HG02642 (cell line): ENCODE data around the gene PARS2.
"Not testable (repeated sequence)": the region's sequence is repeated elsewhere in the genome, so short reads cannot be mapped to it uniquely, and the experiment has no call there.

Experiments used
- ATAC-seq: cut with Tn5 transposase; IDR thresholded peaks from one replicate; pipeline ENCODE4 v1.9.1; 2021; ENCODE audit warnings: mild to moderate bottlenecking; ENCODE audit not compliant: unreplicated experiment, poor library complexity

Gene PARS2

GRCh38 chr1:54775828-54776721, 11.8 kb upstream of the PARS2 start:
- not testable (repeated sequence) for ATAC-seq

- ATAC-seq: no peak
Measured at GRCh38 chr1:54774820-54775498, 10.6 kb upstream of the PARS2 start.

GRCh38 chr1:54772951-54773350, 8.6 kb upstream of the PARS2 start:
- ATAC-seq: no peak

GRCh38 chr1:54768093-54768492, 3.8 kb upstream of the PARS2 start:
- no peak for ATAC-seq

- ATAC-seq: no peak
Measured at GRCh38 chr1:54767526-54767925, 3.2 kb upstream of the PARS2 start.

GRCh38 chr1:54766726-54767125, 2.4 kb upstream of the PARS2 start:
- ATAC-seq: no peak

GRCh38 chr1:54764922-54765561, 719 bp upstream of the PARS2 start:
- ATAC-seq: peak; percentile 8

- ATAC-seq: no peak
Measured at GRCh38 chr1:54763816-54764132, 549 bp downstream of the PARS2 start.

GRCh38 chr1:54758678-54759348, 5.5 kb downstream of the PARS2 start:
- ATAC-seq: no peak

- no peak for ATAC-seq
Measured at GRCh38 chr1:54757833-54758232, 6.5 kb downstream of the PARS2 start.

GRCh38 chr1:54754486-54755285, 9.6 kb downstream of the PARS2 start:
- no peak for ATAC-seq

GRCh38 chr1:54754045-54754444, 10.3 kb downstream of the PARS2 start:
- ATAC-seq: no peak

- no peak for ATAC-seq
Measured at GRCh38 chr1:54751426-54751825, 12.9 kb downstream of the PARS2 start.

- ATAC-seq: no peak
Measured at GRCh38 chr1:54750596-54750995, 13.7 kb downstream of the PARS2 start.

GRCh38 chr1:54748094-54748835, 16.1 kb downstream of the PARS2 start:
- ATAC-seq: no peak

GRCh38 chr1:54745864-54746263, 18.5 kb downstream of the PARS2 start:
- no peak for ATAC-seq

GRCh38 chr1:54745274-54745673, 19.0 kb downstream of the PARS2 start:
- no peak for ATAC-seq

GRCh38 chr1:54744696-54745095, 19.6 kb downstream of the PARS2 start:
- ATAC-seq: no peak
